ENCODE results near the gene SCN9A. TPM values are rescaled to one million over a fixed set of nuclear protein-coding genes. Genes with fewer than 3 reads are reported as not detected.

Gene SCN9A
- total and polyA plus RNA-seq, 10 of the 15 experiments (the other 5 are each of a cell fraction or from before 2014, with no cell fraction given): 0.04 to 0.08 (median 0.08) TPM; not detected in 7

- Histone ChIP-seq H3K9ac (ENCODE audit: control insufficient read depth, insufficient read depth, low read length) (no peak overlapping the region), H3K9me3 (replicated peaks; ENCODE audit: control insufficient read depth, insufficient read depth, low read length) (no peaks in the 10 kb centered on the region), H3K4me2 (ENCODE audit: control insufficient read depth, insufficient read depth) (no peak overlapping the region), H3K36me3 (ENCODE audit: control insufficient read depth in 2 of 2, insufficient read depth in 2 of 2, low read length in 1 of 2) (no peaks in the 10 kb centered on the region), H3K27ac (ENCODE audit: control insufficient read depth, insufficient read depth) (no peak overlapping the region), H3K27me3 (replicated peaks in 1 of 2; ENCODE audit: control insufficient read depth in 2 of 2, insufficient read depth in 2 of 2, low read length in 1 of 2) (no peaks in the 10 kb centered on the region), H3K4me1 (ENCODE audit: control insufficient read depth, insufficient read depth, low read length) (no peaks in the 10 kb centered on the region), H4K20me1 (ENCODE audit: control insufficient read depth, insufficient read depth) (no peaks in the 10 kb centered on the region), H3K79me2 (ENCODE audit: control insufficient read depth, insufficient read depth, low read length) (no peaks in the 10 kb centered on the region), H3K4me3 (no peak overlapping the region), H2AFZ (ENCODE audit: control insufficient read depth, low read depth, low read length) (no peak overlapping the region)
- ATAC-seq (no peak), FAIRE-seq (no peak), DNase-seq (ENCODE audit: low read depth, low spot score) (no peak)
- ChIA-PET CTCF (no interaction called here), POLR2A (no interaction called here), RAD21 (ENCODE audit: unreplicated experiment) (no interaction called here), SMC1A (ENCODE audit: uncharacterized antibody, unreplicated experiment) (no interaction called here)
- intact Hi-C loops (cut with micrococcal nuclease; ENCODE audit: unreplicated experiment) (no loop called here), in situ Hi-C loops (cut with MboI) (no loop called here)
- TF ChIP-seq SRF (IDR thresholded peaks at IDR 0.05; ENCODE audit: low read depth in 2 of 2, low read length in 2 of 2) (no peak), BACH1 (IDR thresholded peaks at IDR 0.05; ENCODE audit: borderline replicate concordance) (no peak), ESRRA (IDR thresholded peaks at IDR 0.05; ENCODE audit: low read length) (no peak), NR2F1 (conservative IDR thresholded peaks at IDR 0.05) (no peak), CHD2 (IDR thresholded peaks at IDR 0.05; ENCODE audit: borderline replicate concordance, low read depth, low read length) (no peak), TARDBP (IDR thresholded peaks at IDR 0.05; ENCODE audit: borderline replicate concordance) (no peak), RCOR1 (conservative IDR thresholded peaks at IDR 0.05; ENCODE audit: low read depth, low read length) (no peak), RAD51 (IDR thresholded peaks at IDR 0.05) (no peak), PAX8 (IDR thresholded peaks at IDR 0.05) (no peak), JUNB (IDR thresholded peaks at IDR 0.05) (no peak), BHLHE40 (IDR thresholded peaks at IDR 0.05; ENCODE audit: borderline replicate concordance in 1 of 2, low read depth in 2 of 2, low read length in 1 of 2) (no peak), TCF7 (IDR thresholded peaks at IDR 0.05; ENCODE audit: borderline replicate concordance) (no peak)
- no TSS peak for BruUV-seq (replicated peaks)
- WGBS (ENCODE audit: insufficient coverage, insufficient replicate concordance, low lambda C conversion rate, missing lambda C conversion rate): 2% methylated on average over 2 of the region's 2 CpGs
Observed at GRCh38 chr2:166297951-166298350, 77.8 kb downstream of the SCN9A start.

Data from GM12878 (cell line).